CD4-positive, CD25-positive, alpha-beta regulatory T cell (primary cell): ENCODE results near the gene ADAM19. TPM values are rescaled to one million over a fixed set of nuclear protein-coding genes. Genes with fewer than 3 reads are reported as not detected.
A peak's percentile ranks its signal among the peaks of the same experiment; 100 is the strongest.

ENCODE experiments used
- ATAC-seq, 2 donors: fragments of 150-1000 bp; cut with Tn5 transposase; one replicate each; pipeline ENCODE4 v1.10.0; 2021; ENCODE audit warnings: low read depth in 2 of 2, moderate number of reproducible peaks in 2 of 2, moderate library complexity in 1 of 2
- DNase-seq, 3 donors: peaks; one replicate each; pipeline versions ENCODE4 v3.0.0 to v3.0.0-alpha.2; 2012 to 2022; ENCODE audit warnings: mixed read lengths in 1 of 3
- H3K27ac ChIP-seq: one replicate; pipeline ENCODE4 v1.7.0; 2013; ENCODE audit warnings: mild to moderate bottlenecking, low read length; ENCODE audit not compliant: insufficient read depth, poor library complexity, severe bottlenecking
- H3K27me3 ChIP-seq: one replicate; pipeline ENCODE4 v1.7.0; 2013; ENCODE audit warnings: low read length; ENCODE audit not compliant: control insufficient read depth, insufficient read depth
- H3K36me3 ChIP-seq: one replicate; pipeline ENCODE4 v1.7.0; 2013; ENCODE audit warnings: mild to moderate bottlenecking, low read length, moderate library complexity; ENCODE audit not compliant: control insufficient read depth, insufficient read depth
- H3K4me1 ChIP-seq: 2 replicates; pipeline ENCODE4 v1.7.0; 2013; ENCODE audit warnings: mild to moderate bottlenecking, low read length; ENCODE audit not compliant: insufficient read depth, control insufficient read depth, poor library complexity, severe bottlenecking
- H3K4me3 ChIP-seq: one replicate; pipeline ENCODE4 v1.7.0; 2013; ENCODE audit warnings: low read depth, mild to moderate bottlenecking, low read length, moderate library complexity
- H3K9me3 ChIP-seq, 2 experiments: 1 replicate in 1 of 2; 2 replicates in 1 of 2; pipeline ENCODE4 v1.7.0; 2013; ENCODE audit warnings: low read length in 2 of 2, mild to moderate bottlenecking in 1 of 2, moderate library complexity in 1 of 2; ENCODE audit not compliant: control insufficient read depth in 2 of 2
- H3K27ac Mint-ChIP-seq, 3 donors: one replicate each; pipeline ENCODE4 v1.8.0; 2020 to 2022; ENCODE audit warnings: mild to moderate bottlenecking in 3 of 3, mixed read lengths in 3 of 3, moderate library complexity in 2 of 3
- H3K27me3 Mint-ChIP-seq: one replicate; pipeline ENCODE4 v1.8.0; 2022; ENCODE audit warnings: mild to moderate bottlenecking, mixed read lengths
- H3K36me3 Mint-ChIP-seq: one replicate; pipeline ENCODE4 v1.8.0; 2020; ENCODE audit warnings: mixed read lengths
- H3K4me1 Mint-ChIP-seq, 4 donors: one replicate each; pipeline ENCODE4 v1.8.0; 2020 to 2022; ENCODE audit warnings: mixed read lengths in 4 of 4, mild to moderate bottlenecking in 1 of 4
- H3K4me3 Mint-ChIP-seq, 4 donors: one replicate each; pipeline ENCODE4 v1.8.0; 2020 to 2022; ENCODE audit warnings: mild to moderate bottlenecking in 4 of 4, mixed read lengths in 4 of 4, moderate library complexity in 3 of 4
- H3K9me3 Mint-ChIP-seq, 7 donors: one replicate each; pipeline ENCODE4 v1.8.0; 2020 to 2022; ENCODE audit warnings: mixed read lengths in 7 of 7, mild to moderate bottlenecking in 3 of 7, moderate library complexity in 2 of 7
- polyA plus RNA-seq, 4 donors: library from polyadenylated mRNA; unstranded; fragments of 300-500 nt; fragmentation: Illumina TruSeq; gene quantifications; one replicate each; pipeline ENCODE4 v1.2.3, GENCODE V29; 2021
- total RNA-seq: library from RNA; stranded (reverse); gene quantifications from one replicate; pipeline ENCODE4 v1.2.3, GENCODE V29; 2022

The ADAM19 gene
- total and polyA plus RNA-seq, 5 donors from 2014 or later: 5.5 to 113 (median 9.1) TPM

DNA sequence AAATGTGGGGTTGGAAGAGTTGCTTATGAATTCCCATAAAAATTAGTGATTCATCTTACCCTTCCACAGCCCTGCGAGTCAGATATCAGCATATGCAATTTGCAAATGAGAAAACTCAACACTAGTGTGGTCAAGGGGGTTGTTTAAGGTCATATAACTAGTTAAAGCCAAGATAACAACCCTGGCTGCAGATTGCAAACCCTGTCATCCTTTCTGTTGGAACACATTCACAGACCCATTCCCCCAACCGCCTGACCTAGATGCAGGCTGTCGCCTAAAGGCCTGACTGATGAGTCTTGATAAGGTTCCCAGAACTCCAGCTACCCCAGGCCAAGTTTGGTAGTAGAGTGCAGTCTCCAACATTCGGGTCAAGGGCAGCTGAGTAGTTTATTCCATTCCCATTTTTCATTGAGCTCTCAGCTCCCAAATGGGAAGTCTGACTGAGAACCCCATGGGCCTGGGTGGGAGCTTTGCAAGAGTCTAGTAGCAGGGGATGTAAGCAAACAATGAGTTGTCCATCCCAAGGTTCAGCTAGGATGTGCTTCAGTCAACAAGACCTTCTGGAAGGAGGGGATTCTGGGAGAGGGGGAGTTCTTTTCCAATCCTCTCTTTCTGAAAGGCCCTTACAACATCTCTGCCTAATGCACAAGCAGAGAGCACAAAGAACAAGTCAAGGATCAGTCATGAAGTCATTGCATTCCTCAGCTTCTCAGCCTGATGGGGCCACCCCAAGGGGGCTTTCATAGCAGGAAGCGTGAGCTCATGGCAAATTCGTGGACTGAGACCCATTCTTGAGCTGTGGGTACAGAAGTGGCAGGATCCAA is 40.3 kb downstream of the ADAM19 start:
- H3K27ac ChIP-seq: no peak overlapping the region
- no peak for ATAC-seq
- peaks cover 20% of the 10 kb centered on the region for H3K4me1 ChIP-seq
- Mint-ChIP-seq H3K36me3 (peaks cover 16% of the 10 kb centered on the region), H3K9me3 (peaks cover 0 to 1% (median 0%) of the 10 kb centered on the region in 7 donors), H3K4me3 (no peak overlapping the region), H3K27ac (peak overlapping the region in 1 of 3 donors; percentile 52), H3K27me3 (no peaks in the 10 kb centered on the region), H3K4me1 (peaks cover 0 to 34% (median 20%) of the 10 kb centered on the region in 4 donors)
- no peak for DNase-seq
- H3K36me3 ChIP-seq: peaks cover 37% of the 10 kb centered on the region
- H3K27me3 ChIP-seq: no peaks in the 10 kb centered on the region
- no peaks in the 10 kb centered on the region for H3K9me3 ChIP-seq
- H3K4me3 ChIP-seq: no peak overlapping the region

DNA sequence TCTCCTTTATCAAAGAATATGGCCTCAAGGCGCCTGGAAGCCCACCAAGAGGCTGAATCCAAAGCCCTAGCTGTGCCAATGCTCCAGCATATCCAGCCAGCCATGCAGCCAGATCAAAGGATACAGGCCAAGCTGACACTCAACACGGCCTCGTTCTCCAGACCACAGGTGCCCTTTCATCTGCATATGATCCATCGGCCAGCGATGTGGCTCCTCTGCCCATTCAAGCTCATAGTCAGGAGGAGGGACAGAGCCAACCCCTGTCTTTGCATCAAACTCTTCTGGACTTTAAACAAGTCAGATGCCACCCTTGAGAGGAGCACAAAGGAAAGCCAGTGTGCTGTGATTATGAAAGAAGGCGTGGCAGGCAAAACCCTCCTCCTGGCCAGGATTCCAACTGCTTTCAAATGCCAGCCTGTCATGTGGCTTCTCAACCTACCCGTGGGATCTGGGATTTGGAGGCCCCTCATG is 42.5 kb downstream of the ADAM19 start:
- Histone ChIP-seq H3K27me3 (no peaks in the 10 kb centered on the region), H3K27ac (no peak overlapping the region), H3K4me1 (no peaks in the 10 kb centered on the region), H3K4me3 (no peak overlapping the region), H3K9me3 (no peaks in the 10 kb centered on the region), H3K36me3 (peaks cover 57% of the 10 kb centered on the region)
- ATAC-seq (no peak), DNase-seq (no peak)
- H3K27me3 Mint-ChIP-seq: no peaks in the 10 kb centered on the region
- H3K27ac Mint-ChIP-seq: peak overlapping the region in 1 of 3 donors; percentile 11
- no peak overlapping the region for H3K4me3 Mint-ChIP-seq
- peaks cover 0 to 25% (median 18%) of the 10 kb centered on the region in 4 donors for H3K4me1 Mint-ChIP-seq
- peaks cover 23% of the 10 kb centered on the region for H3K36me3 Mint-ChIP-seq
- no peaks in the 10 kb centered on the region for H3K9me3 Mint-ChIP-seq

DNA sequence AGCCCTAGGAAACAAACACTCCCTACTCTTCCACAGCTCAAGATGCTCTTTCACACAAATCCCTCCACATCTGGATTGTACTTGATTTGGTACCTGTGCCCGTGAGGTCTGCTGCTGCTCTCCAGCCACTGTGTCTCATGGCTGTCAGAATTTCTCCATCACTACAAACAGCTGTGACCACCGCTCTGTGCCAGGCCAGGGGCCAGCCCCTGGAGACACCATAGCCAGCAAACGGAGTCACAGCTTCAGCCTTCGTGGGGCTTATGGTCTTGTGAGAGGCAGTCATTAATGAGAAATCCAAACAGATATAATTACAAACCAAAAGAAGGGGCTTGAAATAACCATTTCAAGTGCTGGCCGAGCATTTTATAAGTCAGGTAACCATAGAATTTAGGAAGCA is 43.6 kb downstream of the ADAM19 start:
- Mint-ChIP-seq H3K27ac (peak overlapping the region in 1 of 3 donors; percentile 85), H3K36me3 (peaks cover 24% of the 10 kb centered on the region)
- H3K36me3 ChIP-seq: peaks cover 59% of the 10 kb centered on the region

DNA sequence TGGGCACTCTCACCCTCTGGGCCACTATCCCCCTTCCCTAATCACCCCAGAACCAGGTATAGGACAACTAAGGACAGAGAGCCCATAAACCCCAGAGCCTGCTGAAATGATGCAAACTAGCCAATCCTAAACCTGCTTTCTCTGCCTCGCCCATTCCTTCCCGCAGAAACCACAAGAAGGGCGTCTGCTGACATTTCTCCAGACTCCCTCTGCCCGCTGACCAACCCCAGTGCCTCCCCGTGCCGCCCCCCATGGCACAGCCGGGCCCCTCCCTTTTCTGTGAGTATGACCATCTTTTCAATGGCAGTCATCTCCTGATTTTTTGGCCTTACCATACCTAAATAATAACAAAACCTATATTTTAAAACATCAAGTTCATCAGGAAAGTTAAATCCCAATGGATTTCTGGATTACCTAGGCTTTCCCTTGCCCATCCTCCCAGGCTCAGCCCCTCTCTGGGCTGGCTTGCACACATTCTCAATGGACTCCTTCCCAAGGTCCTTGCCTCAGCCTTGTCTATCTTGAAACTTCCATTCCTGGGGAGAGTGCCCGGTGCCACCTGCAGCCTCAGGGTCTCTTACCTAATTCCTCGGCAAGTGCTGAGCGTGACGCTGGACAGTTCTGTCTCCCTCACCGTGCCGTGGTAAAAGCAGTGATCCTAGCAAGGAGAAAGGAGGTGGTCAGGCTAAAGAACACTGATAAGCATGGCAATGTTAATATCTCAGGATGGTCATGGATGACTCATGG is 45.2 kb downstream of the ADAM19 start:
- H3K36me3 ChIP-seq: peaks cover 52% of the 10 kb centered on the region
- H3K9me3 ChIP-seq: no peaks in the 10 kb centered on the region
- no peak for DNase-seq
- Mint-ChIP-seq H3K36me3 (peaks cover 16% of the 10 kb centered on the region), H3K9me3 (no peaks in the 10 kb centered on the region), H3K27ac (peak overlapping the region in 2 of 3 donors; percentile 32 to 63), H3K27me3 (no peaks in the 10 kb centered on the region), H3K4me1 (peaks cover 0 to 31% (median 24%) of the 10 kb centered on the region in 4 donors), H3K4me3 (no peak overlapping the region)
- H3K27ac ChIP-seq: no peak overlapping the region
- peaks cover 6% of the 10 kb centered on the region for H3K4me1 ChIP-seq
- no peak for ATAC-seq
- no peaks in the 10 kb centered on the region for H3K27me3 ChIP-seq
- H3K4me3 ChIP-seq: no peak overlapping the region

More for the DNA sequence above, 43.6 kb downstream of the ADAM19 start:
- no peaks in the 10 kb centered on the region for H3K27me3 ChIP-seq
- H3K4me3 Mint-ChIP-seq: no peak overlapping the region
- H3K9me3 Mint-ChIP-seq: no peaks in the 10 kb centered on the region
- ATAC-seq: no peak
- no peaks in the 10 kb centered on the region for H3K27me3 Mint-ChIP-seq
- no peak overlapping the region for H3K4me3 ChIP-seq
- peaks cover 0 to 27% (median 19%) of the 10 kb centered on the region in 4 donors for H3K4me1 Mint-ChIP-seq
- no peak overlapping the region for H3K27ac ChIP-seq
- DNase-seq: no peak
- H3K9me3 ChIP-seq: no peaks in the 10 kb centered on the region
- no peaks in the 10 kb centered on the region for H3K4me1 ChIP-seq

DNA sequence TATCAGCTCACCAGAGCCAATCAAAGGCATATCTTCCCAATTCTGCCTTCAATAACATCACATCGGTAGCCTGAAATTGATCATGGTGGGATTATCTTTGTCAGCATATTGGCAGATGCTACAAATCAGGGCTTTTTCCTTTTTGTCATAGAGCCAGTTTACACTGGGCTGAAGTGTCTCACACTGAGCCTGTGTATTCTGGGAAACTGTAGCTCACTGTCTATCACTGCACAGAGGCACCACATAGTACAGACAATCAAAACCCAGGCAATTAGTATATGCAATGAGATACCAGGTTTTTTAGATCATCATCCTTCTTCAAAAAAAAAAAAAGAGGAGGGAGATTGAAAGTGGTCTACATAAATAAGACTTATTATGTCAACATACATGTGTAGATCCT is 46.6 kb downstream of the ADAM19 start:
- Mint-ChIP-seq H3K4me1 (peaks cover 0 to 33% (median 23%) of the 10 kb centered on the region in 4 donors), H3K9me3 (no peaks in the 10 kb centered on the region), H3K36me3 (peaks cover 16% of the 10 kb centered on the region), H3K27ac (no peak overlapping the region), H3K27me3 (no peaks in the 10 kb centered on the region), H3K4me3 (no peak overlapping the region)
- no peak for ATAC-seq
- Histone ChIP-seq H3K27me3 (no peaks in the 10 kb centered on the region), H3K36me3 (peaks cover 44% of the 10 kb centered on the region), H3K4me1 (peaks cover 6% of the 10 kb centered on the region), H3K9me3 (no peaks in the 10 kb centered on the region), H3K27ac (no peak overlapping the region), H3K4me3 (no peak overlapping the region)
- DNase-seq: no peak

DNA sequence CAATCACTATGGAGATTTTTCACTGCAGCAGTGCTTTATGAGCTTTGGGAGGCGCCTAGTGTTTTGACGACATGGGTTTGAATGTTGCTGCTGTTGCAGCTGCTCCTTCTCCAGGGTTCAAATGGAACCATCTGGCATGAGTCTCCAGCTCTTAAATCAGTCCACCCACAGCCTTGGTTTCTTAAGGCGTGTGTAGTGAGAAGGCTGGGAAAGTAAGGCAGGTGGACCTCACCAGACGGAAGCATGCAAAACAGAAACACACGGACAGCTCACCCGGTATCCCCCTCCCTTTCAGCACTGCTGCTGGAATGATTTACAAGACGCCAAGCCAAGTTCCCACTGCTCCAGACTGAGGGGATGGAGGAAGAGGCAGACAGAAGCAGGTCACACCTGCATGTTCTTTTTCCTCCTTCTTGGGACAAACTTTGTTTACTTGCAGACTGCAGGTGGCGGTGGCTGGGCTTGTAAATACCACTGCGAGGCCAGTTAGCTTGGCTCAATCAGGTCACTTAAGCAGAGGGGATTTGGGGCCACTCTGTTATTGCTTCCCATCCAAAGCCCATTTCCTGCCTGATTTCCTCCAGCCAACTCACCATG is 47.4 kb downstream of the ADAM19 start:
- peak overlapping the region in 2 of 3 donors; percentile 46 to 69 for H3K27ac Mint-ChIP-seq
- peaks cover 42% of the 10 kb centered on the region for H3K36me3 ChIP-seq
- H3K27me3 Mint-ChIP-seq: no peaks in the 10 kb centered on the region
- H3K4me3 Mint-ChIP-seq: no peak overlapping the region
- H3K36me3 Mint-ChIP-seq: peaks cover 16% of the 10 kb centered on the region
- DNase-seq (no peak), ATAC-seq (no peak)
- no peaks in the 10 kb centered on the region for H3K27me3 ChIP-seq
- H3K27ac ChIP-seq: no peak overlapping the region
- no peaks in the 10 kb centered on the region for H3K9me3 Mint-ChIP-seq
- H3K9me3 ChIP-seq: no peaks in the 10 kb centered on the region
- peaks cover 6% of the 10 kb centered on the region for H3K4me1 ChIP-seq
- peaks cover 0 to 33% (median 25%) of the 10 kb centered on the region in 4 donors for H3K4me1 Mint-ChIP-seq
- H3K4me3 ChIP-seq: no peak overlapping the region

DNA sequence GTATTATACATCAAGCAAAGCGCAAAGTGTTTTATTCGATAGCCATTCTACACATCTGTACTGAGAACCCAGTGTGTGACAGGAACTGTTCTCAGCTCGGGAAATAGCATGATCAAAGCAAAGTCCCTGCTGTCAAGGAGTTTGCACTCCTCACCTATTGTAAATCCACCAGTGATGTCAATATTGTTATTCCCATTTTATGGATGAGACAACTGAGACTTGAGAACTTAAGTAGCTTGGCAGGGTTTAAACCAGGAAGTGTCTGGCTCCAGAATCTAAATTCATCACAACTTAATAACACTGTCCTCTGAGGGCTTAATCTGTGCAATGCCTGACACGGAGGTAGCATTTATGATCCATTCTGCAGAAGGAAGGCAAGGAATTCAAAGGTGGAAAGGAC is 50.7 kb downstream of the ADAM19 start:
- no peak overlapping the region for H3K4me3 ChIP-seq
- Mint-ChIP-seq H3K4me3 (no peak overlapping the region), H3K9me3 (no peaks in the 10 kb centered on the region), H3K27ac (peak overlapping the region in 1 of 3 donors; percentile 23), H3K4me1 (peaks cover 0 to 35% (median 28%) of the 10 kb centered on the region in 4 donors), H3K27me3 (no peaks in the 10 kb centered on the region), H3K36me3 (peaks cover 6% of the 10 kb centered on the region)
- peaks cover 6% of the 10 kb centered on the region for H3K4me1 ChIP-seq
- H3K36me3 ChIP-seq: peaks cover 31% of the 10 kb centered on the region
- no peaks in the 10 kb centered on the region for H3K9me3 ChIP-seq
- DNase-seq: no peak
- ATAC-seq: no peak
- no peaks in the 10 kb centered on the region for H3K27me3 ChIP-seq
- no peak overlapping the region for H3K27ac ChIP-seq
